GM10266 (cell line): ENCODE results near the gene LILRA5.
"Not testable (repeated sequence)": the region's sequence is repeated elsewhere in the genome, so short reads cannot be mapped to it uniquely, and the experiment has no call there.

ENCODE experiments used
- DNase-seq: peaks from one replicate; pipeline ENCODE4 v3.0.0; 2012; ENCODE audit errors: extremely low spot score
- TF ChIP-seq, protein P1 (sequence below): IDR thresholded peaks from 2 replicates; pipeline ENCODE4 v1.5.1; 2012; ENCODE audit warnings: mild to moderate bottlenecking, low read depth; ENCODE audit not compliant: control insufficient read depth, insufficient read depth; ENCODE audit errors: missing control alignments

The LILRA5 gene

DNA sequence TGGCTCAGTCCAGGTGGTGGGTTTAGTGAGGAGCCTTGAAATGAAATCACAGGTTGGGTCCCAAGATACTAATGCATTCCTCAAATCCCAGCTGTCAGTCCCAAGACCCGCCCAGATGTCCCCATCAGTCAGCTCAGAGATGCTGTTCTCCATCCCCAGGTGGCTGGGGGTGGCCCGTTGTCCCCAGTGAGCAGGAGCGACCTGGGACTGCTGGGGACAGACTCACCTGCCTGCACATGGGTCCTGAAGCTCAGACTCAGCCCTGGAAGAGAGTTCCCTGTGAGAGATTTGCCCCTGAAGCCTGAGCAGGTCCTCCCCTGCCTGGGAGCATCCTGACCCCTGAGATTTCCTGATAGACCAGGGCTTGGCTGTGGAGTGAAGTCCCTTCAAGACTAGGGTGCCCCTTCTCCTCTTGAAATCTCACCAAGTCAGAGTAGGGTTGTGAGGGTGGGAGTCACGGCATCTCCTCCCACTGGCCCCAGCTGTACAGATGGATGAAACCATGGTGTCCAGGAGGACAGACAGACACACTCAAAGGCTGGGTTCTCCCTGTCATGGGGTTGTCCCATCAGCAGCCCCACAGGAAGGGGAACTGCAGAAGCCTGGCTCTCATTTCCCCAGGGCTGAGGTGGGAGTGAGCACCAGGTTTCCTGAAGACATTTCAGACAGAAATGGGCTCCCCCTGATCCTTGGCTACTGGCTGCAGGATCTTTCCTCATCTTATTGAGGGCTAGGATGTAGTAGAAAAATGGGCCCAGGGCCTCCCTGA, 14.4 kb downstream of the LILRA5 start:
- no peak for DNase-seq
- TF ChIP-seq, protein P1, sequence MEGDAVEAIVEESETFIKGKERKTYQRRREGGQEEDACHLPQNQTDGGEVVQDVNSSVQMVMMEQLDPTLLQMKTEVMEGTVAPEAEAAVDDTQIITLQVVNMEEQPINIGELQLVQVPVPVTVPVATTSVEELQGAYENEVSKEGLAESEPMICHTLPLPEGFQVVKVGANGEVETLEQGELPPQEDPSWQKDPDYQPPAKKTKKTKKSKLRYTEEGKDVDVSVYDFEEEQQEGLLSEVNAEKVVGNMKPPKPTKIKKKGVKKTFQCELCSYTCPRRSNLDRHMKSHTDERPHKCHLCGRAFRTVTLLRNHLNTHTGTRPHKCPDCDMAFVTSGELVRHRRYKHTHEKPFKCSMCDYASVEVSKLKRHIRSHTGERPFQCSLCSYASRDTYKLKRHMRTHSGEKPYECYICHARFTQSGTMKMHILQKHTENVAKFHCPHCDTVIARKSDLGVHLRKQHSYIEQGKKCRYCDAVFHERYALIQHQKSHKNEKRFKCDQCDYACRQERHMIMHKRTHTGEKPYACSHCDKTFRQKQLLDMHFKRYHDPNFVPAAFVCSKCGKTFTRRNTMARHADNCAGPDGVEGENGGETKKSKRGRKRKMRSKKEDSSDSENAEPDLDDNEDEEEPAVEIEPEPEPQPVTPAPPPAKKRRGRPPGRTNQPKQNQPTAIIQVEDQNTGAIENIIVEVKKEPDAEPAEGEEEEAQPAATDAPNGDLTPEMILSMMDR = no peak

DNA sequence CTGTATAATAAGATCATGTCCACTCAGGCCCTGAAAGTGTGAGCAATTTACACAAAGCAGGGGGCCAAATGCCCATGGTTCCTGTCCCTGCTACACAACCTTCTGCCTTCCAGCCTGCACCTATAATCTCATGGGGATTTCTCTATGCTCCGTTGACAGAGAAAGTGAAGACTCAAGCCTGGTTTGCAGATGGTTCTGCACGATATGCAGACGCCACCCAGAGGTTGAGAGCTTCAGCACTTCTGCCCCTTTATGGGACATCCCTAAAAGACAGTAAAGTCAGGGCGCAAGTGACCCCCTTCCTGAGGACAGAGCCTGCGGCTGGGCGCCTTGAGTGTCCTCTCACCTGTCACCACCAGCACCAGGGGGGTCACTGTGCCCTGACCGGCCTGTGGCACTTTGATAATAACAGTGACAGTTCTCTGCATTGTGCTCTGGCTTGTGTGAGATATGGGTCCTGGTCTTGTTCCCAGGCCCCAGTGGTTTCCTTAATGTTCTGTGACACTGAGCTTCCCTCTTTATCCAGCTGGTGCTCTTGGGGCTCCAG, 15.1 kb downstream of the LILRA5 start:
- no peak for DNase-seq
- TF ChIP-seq, protein P1 = no peak

DNA sequence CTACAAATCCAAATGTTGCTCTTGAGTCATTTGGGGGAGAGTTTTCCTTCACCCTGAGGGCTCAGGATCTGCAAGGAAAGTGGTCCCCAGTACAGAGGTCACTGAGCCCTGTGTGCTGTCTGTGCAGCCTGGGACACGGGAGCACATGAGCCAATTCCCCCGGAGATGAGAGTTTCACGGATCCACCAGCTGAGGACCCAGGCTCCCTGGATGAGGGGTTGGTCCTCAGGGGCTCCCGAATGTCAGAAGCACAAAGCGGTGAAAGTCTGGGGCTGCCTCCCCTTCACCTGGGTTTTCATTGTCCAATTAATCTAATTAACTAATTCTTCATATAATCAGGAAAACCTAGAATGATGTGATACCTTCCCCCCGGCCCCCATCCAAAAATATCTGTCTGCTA, 18.4 kb downstream of the LILRA5 start:
- DNase-seq = no peak
- TF ChIP-seq, protein P1 = no peak

DNA sequence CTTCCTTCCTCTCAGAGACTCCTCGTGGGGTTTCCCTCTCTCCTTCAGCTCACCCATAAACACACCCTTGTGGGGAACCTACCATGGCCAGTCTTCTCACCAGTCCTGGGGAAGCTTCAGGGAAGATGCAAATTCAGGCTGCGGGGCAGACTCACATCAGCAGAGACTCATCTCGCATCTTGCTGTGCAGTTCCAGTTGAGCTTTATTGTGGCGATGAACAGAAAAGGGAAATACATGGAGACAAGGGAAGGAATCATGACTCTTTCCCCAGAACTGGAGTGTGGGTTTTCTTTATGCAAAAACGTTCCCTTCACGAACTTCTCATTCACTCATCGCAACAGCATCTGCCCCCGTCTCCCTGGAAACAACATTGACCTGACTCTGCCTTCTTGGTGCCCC, 23.8 kb downstream of the LILRA5 start:
- not testable (repeated sequence) for DNase-seq

DNA sequence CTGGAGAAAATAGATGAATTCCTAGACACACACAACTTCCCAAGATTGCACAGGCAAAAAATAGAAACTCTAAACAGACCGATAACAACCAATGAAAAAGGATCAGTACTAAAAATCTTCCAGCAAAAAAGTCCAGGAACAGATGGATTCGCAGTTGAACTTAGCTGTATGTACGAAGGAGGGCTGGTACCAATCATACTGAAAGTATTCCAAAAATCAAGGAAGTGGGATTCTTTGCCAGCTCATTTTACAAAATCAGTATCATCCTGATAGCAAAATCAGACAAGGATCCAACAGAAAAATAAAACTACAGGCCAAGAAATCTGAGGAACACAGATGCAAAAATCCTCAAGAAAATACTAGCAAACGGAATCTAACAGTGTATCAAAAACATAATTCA, 25.5 kb downstream of the LILRA5 start:
- no peak for DNase-seq
- TF ChIP-seq, protein P1 = no peak

DNA sequence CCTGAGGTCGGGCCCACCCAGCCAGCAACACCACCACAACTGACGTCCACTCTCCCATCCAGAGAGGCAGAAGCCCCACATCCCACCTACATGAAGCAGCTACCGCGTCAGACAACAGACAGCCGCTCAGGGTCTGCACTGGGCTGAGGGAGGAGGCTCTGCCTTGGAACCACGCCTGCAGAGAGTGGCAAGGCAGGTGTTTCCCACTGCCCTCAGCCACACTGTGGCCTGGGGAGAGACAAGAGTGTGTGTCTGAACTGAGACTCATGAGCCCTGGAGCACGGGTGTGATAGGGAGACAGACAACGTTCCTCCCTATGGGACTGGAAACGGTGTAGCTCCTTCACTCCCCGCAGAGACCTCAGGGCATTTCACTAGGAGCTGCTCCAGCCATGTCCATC, 26.7 kb downstream of the LILRA5 start:
- DNase-seq = not testable (repeated sequence)

DNA sequence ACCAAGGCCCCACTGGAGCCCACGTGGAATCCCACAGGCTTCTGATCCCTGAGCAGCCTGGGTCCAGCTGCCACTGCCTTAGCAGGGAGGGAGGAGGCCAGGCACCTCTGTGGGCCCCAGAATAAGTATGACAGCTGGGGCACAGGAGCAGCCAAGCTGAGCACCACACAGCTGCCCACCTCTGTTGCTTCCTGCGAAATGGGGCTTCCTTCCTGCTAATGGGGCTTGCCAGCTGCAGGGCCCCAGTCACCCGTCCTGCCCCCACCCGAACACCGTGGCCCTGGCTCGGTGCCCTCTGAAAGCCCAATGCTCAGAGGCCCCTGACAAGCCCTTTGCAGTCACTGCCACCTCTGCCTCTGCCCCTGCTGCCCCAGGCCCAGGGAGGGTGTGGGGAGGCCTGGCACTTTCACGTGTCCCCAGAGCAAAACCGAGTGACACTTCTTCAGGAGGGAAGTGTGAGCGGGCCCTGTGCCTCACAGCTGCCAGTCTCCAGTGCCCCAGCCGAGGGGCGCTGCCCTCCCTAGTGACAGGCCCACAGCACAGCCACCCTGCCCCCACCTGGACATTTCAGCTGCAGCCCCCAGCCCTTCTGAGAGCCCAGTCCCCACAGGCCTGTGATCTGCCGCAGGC, 27.4 kb downstream of the LILRA5 start:
- DNase-seq = not testable (repeated sequence)

DNA sequence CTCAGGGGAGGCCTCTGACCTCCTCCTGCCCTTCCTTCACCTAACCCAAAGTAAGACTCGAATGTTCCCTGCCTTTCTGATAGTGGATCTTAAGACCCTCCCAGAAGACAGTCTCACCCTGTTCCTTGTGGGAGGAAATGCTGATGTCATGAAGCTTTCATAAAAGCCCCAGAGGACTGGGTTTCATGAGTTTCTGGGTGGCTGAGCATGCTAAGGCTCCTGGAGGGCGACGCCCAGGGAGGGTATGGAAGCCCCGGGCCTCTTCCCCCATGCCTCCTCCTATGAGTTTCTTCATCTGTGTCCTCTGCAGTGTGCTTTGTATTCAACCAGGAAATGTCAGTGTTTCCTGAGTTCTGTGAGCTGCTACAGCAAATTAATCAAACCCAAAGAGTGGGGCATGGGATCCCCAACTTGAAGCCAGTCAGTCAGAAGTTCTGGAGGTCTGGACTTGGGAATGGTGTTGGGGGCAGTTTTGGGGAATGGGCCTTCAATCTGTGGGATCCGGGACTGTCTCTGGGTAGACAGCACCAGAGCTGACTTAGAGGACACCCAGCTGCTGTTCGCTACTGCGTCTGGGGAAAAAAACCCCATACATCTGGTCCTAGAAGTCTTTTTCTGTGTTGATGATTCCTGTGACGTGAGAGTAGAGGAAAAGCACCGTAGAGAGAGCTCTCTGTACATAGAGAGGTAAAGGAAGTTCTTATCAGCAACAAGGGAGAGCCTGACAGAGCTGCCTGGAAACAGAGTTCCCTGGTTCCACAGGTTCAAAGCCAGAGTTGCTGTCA, 30.1 kb downstream of the LILRA5 start:
- no peak for DNase-seq
- TF ChIP-seq, protein P1 = no peak

DNA sequence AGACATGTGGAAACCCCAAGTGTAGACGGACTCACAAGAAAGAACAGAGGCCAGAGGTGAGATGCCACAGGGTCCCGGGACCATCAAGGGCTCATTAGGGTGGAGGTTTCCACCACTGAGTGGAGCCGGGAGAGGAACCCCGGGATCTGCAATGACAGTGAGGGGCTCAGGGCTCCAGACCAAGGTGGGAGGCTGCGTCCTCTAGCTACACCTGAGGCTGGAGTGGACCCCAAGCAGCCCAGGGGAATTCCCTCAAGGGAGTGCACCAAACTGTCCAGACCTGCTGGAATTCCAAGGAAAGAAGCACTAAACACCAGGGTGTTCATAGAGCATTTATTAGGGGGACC, 31.3 kb downstream of the LILRA5 start:
- DNase-seq = not testable (repeated sequence)
